ENCODE data around the gene MKKS. TPM values are rescaled to one million over a fixed set of nuclear protein-coding genes. Genes with fewer than 3 reads are reported as not detected.

Gene MKKS
- polyA plus RNA-seq, 1 donor (not counting 4 experiments of a cell fraction or from before 2014, with no cell fraction given), result 24.8 TPM

- no peak overlapping the region for H3K9ac ChIP-seq (ENCODE audit: control insufficient read depth, extremely low read depth, insufficient read depth, low read length)
- TF ChIP-seq CTCF (optimal IDR thresholded peaks at IDR 0.05 in 1 of 3, IDR thresholded peaks at IDR 0.05 in 1 of 3, conservative IDR thresholded peaks at IDR 0.05 in 1 of 3; ENCODE audit: extremely low read depth in 1 of 3, insufficient read depth in 2 of 3, low read length in 3 of 3) (no peak), EZH2 (IDR thresholded peaks at IDR 0.05; ENCODE audit: low read length) (no peak)
- H3K27me3 ChIP-seq (ENCODE audit: control insufficient read depth, extremely low read depth, insufficient read depth, low read length), result no peaks in the 10 kb centered on the region
- no peak for FAIRE-seq
- H3K4me3 ChIP-seq (ENCODE audit: control insufficient read depth in 2 of 3, extremely low read depth in 1 of 3, insufficient read depth in 2 of 3, low read depth in 1 of 3, low read length in 3 of 3), result no peak overlapping the region
- dilution Hi-C loops (cut with MboI; ENCODE audit: extremely low pct_ligation_motif_present, low sequenced_read_pairs), result no loop called here
- H3K9me1 ChIP-seq (ENCODE audit: control insufficient read depth, extremely low read depth, insufficient read depth, low read length), result no peaks in the 10 kb centered on the region
- H3K79me2 ChIP-seq (ENCODE audit: control insufficient read depth, insufficient read depth, low read length), result no peaks in the 10 kb centered on the region
- H2AFZ ChIP-seq (ENCODE audit: control insufficient read depth, low read length), result no peak overlapping the region
- no peaks in the 10 kb centered on the region for H4K20me1 ChIP-seq (ENCODE audit: control insufficient read depth, extremely low read depth, insufficient read depth, low read length)
- no peak overlapping the region for H3K27ac ChIP-seq (ENCODE audit: control insufficient read depth, insufficient read depth, low read length)
- no peak overlapping the region for H3K4me2 ChIP-seq (ENCODE audit: control insufficient read depth, extremely low read depth, insufficient read depth, low read depth, low read length)
- no peaks in the 10 kb centered on the region for H3K4me1 ChIP-seq (ENCODE audit: control insufficient read depth, extremely low read depth, insufficient read depth, low read length)
- H3K36me3 ChIP-seq (ENCODE audit: control insufficient read depth in 2 of 2, extremely low read depth in 1 of 2, insufficient read depth in 2 of 2, low read length in 2 of 2), result peaks cover 3 to 7% of the 10 kb centered on the region in 2 experiments
- DNase-seq (ENCODE audit: low read depth, low spot score), result no peak
- no peaks in the 10 kb centered on the region for H3K9me3 ChIP-seq (ENCODE audit: control insufficient read depth, low read depth, low read length)
Observed at GRCh38 chr20:10404959-10405530, 29.0 kb downstream of the MKKS start.

GRCh38 chr20:10404023-10404628 is 29.9 kb downstream of the MKKS start:
- no peak for FAIRE-seq
- H3K27me3 ChIP-seq (ENCODE audit: control insufficient read depth, extremely low read depth, insufficient read depth, low read length), result no peaks in the 10 kb centered on the region

More at GRCh38 chr20:10404023-10404628, 29.9 kb downstream of the MKKS start:
- Histone ChIP-seq H3K4me3 (ENCODE audit: control insufficient read depth in 2 of 3, extremely low read depth in 1 of 3, insufficient read depth in 2 of 3, low read depth in 1 of 3, low read length in 3 of 3) (no peak overlapping the region), H2AFZ (ENCODE audit: control insufficient read depth, low read length) (no peak overlapping the region), H3K4me2 (ENCODE audit: control insufficient read depth, extremely low read depth, insufficient read depth, low read depth, low read length) (no peak overlapping the region), H3K79me2 (ENCODE audit: control insufficient read depth, insufficient read depth, low read length) (no peaks in the 10 kb centered on the region), H3K36me3 (ENCODE audit: control insufficient read depth in 2 of 2, extremely low read depth in 1 of 2, insufficient read depth in 2 of 2, low read length in 2 of 2) (peaks cover 3 to 7% of the 10 kb centered on the region in 2 experiments), H3K27ac (ENCODE audit: control insufficient read depth, insufficient read depth, low read length) (no peak overlapping the region), H3K9me3 (ENCODE audit: control insufficient read depth, low read depth, low read length) (no peaks in the 10 kb centered on the region), H3K4me1 (ENCODE audit: control insufficient read depth, extremely low read depth, insufficient read depth, low read length) (no peaks in the 10 kb centered on the region), H3K9ac (ENCODE audit: control insufficient read depth, extremely low read depth, insufficient read depth, low read length) (no peak overlapping the region), H3K9me1 (ENCODE audit: control insufficient read depth, extremely low read depth, insufficient read depth, low read length) (no peaks in the 10 kb centered on the region), H4K20me1 (ENCODE audit: control insufficient read depth, extremely low read depth, insufficient read depth, low read length) (no peaks in the 10 kb centered on the region)
- dilution Hi-C loops (cut with MboI; ENCODE audit: extremely low pct_ligation_motif_present, low sequenced_read_pairs), result no loop called here
- no peak for TF ChIP-seq EZH2 (IDR thresholded peaks at IDR 0.05; ENCODE audit: low read length)
- TF ChIP-seq CTCF (optimal IDR thresholded peaks at IDR 0.05 in 1 of 3, IDR thresholded peaks at IDR 0.05 in 1 of 3, conservative IDR thresholded peaks at IDR 0.05 in 1 of 3; ENCODE audit: extremely low read depth in 1 of 3, insufficient read depth in 2 of 3, low read length in 3 of 3), result no peak
- DNase-seq (ENCODE audit: low read depth, low spot score), result no peak
